Measurements from ENCODE around the gene CSTF2T.
"Not testable (repeated sequence)": the region's sequence is repeated elsewhere in the genome, so short reads cannot be mapped to it uniquely, and the experiment has no call there.

The CSTF2T gene

GRCh38 chr10:51694086-51694768 is 5.2 kb downstream of the CSTF2T start:
- Histone ChIP-seq H4K20me1 (ENCODE audit: low read depth, low read length) (peaks cover 10% of the 10 kb centered on the region; the same call in 1 of the 2 replicates), H3K27ac (ENCODE audit: low read depth, low read length) (no peak overlapping the region), H3K36me3 (ENCODE audit: low read length) (no peaks in the 10 kb centered on the region; the same call in 1 of the 2 replicates), H3F3A (ENCODE audit: insufficient read depth) (no peaks in the 10 kb centered on the region), H2AFZ (ENCODE audit: low read depth, low read length, severe bottlenecking) (no peak overlapping the region), H3K4me2 (ENCODE audit: low read depth, low read length, poor library complexity, severe bottlenecking) (no peak overlapping the region), H3K27me3 (ENCODE audit: low read length) (no peaks in the 10 kb centered on the region), H3K79me2 (ENCODE audit: insufficient read depth, low read length) (peaks cover 28% of the 10 kb centered on the region), H3K9me3 (ENCODE audit: insufficient read depth, low read length) (no peaks in the 10 kb centered on the region), H3K4me3 (ENCODE audit: insufficient read depth, low read length, poor library complexity, severe bottlenecking) (no peak overlapping the region), H3K9me2 (replicated peaks; ENCODE audit: insufficient read depth, low read length) (no peaks in the 10 kb centered on the region), H3K9ac (ENCODE audit: low read length) (no peak overlapping the region)
- TF ChIP-seq CTCF (IDR thresholded peaks at IDR 0.05; ENCODE audit: insufficient read depth, low read length, poor library complexity, severe bottlenecking) (no peak), EZH2phosphoT487 (conservative IDR thresholded peaks at IDR 0.05; ENCODE audit: low read length) (no peak)

GRCh38 chr10:51691135-51691534 is 8.3 kb downstream of the CSTF2T start:
- TF ChIP-seq EZH2phosphoT487 (conservative IDR thresholded peaks at IDR 0.05; ENCODE audit: low read length) (no peak), CTCF (IDR thresholded peaks at IDR 0.05; ENCODE audit: insufficient read depth, low read length, poor library complexity, severe bottlenecking) (no peak)
- Histone ChIP-seq H3K9me2 (replicated peaks; ENCODE audit: insufficient read depth, low read length) (no peaks in the 10 kb centered on the region), H3K27me3 (ENCODE audit: low read length) (no peaks in the 10 kb centered on the region), H3K36me3 (ENCODE audit: low read length) (no peaks in the 10 kb centered on the region; the same call in 1 of the 2 replicates), H3K27ac (ENCODE audit: low read depth, low read length) (no peak overlapping the region), H3K79me2 (ENCODE audit: insufficient read depth, low read length) (peaks cover 3% of the 10 kb centered on the region; the same call in 1 of the 2 replicates), H3K9me3 (ENCODE audit: insufficient read depth, low read length) (no peaks in the 10 kb centered on the region), H3K9ac (ENCODE audit: low read length) (no peak overlapping the region), H3F3A (ENCODE audit: insufficient read depth) (no peaks in the 10 kb centered on the region), H3K4me3 (ENCODE audit: insufficient read depth, low read length, poor library complexity, severe bottlenecking) (no peak overlapping the region), H3K4me2 (ENCODE audit: low read depth, low read length, poor library complexity, severe bottlenecking) (no peak overlapping the region), H4K20me1 (ENCODE audit: low read depth, low read length) (peaks cover 6% of the 10 kb centered on the region; the same call in 1 of the 2 replicates), H2AFZ (ENCODE audit: low read depth, low read length, severe bottlenecking) (no peak overlapping the region)

GRCh38 chr10:51689536-51689935 is 9.9 kb downstream of the CSTF2T start:
- H3K4me3 ChIP-seq (ENCODE audit: insufficient read depth, low read length, poor library complexity, severe bottlenecking), result no peak overlapping the region
- no peaks in the 10 kb centered on the region for H3K27me3 ChIP-seq (ENCODE audit: low read length)
- H3F3A ChIP-seq (ENCODE audit: insufficient read depth), result no peaks in the 10 kb centered on the region
- no peak overlapping the region for H3K4me2 ChIP-seq (ENCODE audit: low read depth, low read length, poor library complexity, severe bottlenecking)
- H3K27ac ChIP-seq (ENCODE audit: low read depth, low read length), result no peak overlapping the region
- H3K9ac ChIP-seq (ENCODE audit: low read length), result no peak overlapping the region
- H3K9me3 ChIP-seq (ENCODE audit: insufficient read depth, low read length), result no peaks in the 10 kb centered on the region
- H4K20me1 ChIP-seq (ENCODE audit: low read depth, low read length), result no peaks in the 10 kb centered on the region
- no peak overlapping the region for H2AFZ ChIP-seq (ENCODE audit: low read depth, low read length, severe bottlenecking)
- H3K79me2 ChIP-seq (ENCODE audit: insufficient read depth, low read length), result no peaks in the 10 kb centered on the region
- no peaks in the 10 kb centered on the region for H3K36me3 ChIP-seq (ENCODE audit: low read length)
- TF ChIP-seq CTCF (IDR thresholded peaks at IDR 0.05; ENCODE audit: insufficient read depth, low read length, poor library complexity, severe bottlenecking) (no peak), EZH2phosphoT487 (conservative IDR thresholded peaks at IDR 0.05; ENCODE audit: low read length) (no peak)
- H3K9me2 ChIP-seq (replicated peaks; ENCODE audit: insufficient read depth, low read length), result no peaks in the 10 kb centered on the region

GRCh38 chr10:51688826-51689225 is 10.6 kb downstream of the CSTF2T start:
- H4K20me1 ChIP-seq (ENCODE audit: low read depth, low read length); H3K9ac ChIP-seq (ENCODE audit: low read length); H3K27me3 ChIP-seq (ENCODE audit: low read length); H3K79me2 ChIP-seq (ENCODE audit: insufficient read depth, low read length); H3F3A ChIP-seq (ENCODE audit: insufficient read depth); H3K36me3 ChIP-seq (ENCODE audit: low read length); H3K4me2 ChIP-seq (ENCODE audit: low read depth, low read length, poor library complexity, severe bottlenecking); H3K9me2 ChIP-seq (replicated peaks; ENCODE audit: insufficient read depth, low read length); H2AFZ ChIP-seq (ENCODE audit: low read depth, low read length, severe bottlenecking); H3K9me3 ChIP-seq (ENCODE audit: insufficient read depth, low read length); H3K4me3 ChIP-seq (ENCODE audit: insufficient read depth, low read length, poor library complexity, severe bottlenecking); H3K27ac ChIP-seq (ENCODE audit: low read depth, low read length): not testable (repeated sequence)
